ENCODE measurements around the gene GARIN3.

GRCh38 chr5:157182143-157182757, 16.2 kb upstream of the GARIN3 start:
- no peak for TF ChIP-seq POLR2A (IDR thresholded peaks at IDR 0.05; ENCODE audit: low read length)
- no peak for TF ChIP-seq GATA1 (IDR thresholded peaks at IDR 0.05; ENCODE audit: low read depth, low read length)

All from erythroblast (primary cell).